ENCODE measurements around the gene AMPD3.

Gene AMPD3

DNA sequence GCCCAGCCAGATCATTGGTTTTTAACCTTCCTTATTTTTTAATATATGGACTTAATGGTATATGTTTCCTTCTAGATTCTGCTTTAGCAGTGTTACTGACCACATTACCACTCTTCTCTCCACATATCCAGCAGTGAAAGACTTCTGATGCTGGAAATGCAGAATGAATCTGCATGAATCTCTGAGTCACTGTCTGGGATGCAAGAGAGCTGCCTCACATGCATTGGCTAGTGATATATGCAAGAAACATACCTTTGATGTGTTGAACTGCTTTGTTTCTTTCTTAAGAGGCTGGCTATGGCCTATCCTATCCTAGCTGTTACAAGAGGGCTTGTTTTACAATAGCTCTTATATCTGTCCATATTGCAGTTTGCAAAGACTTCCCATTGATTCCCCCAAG is 16.6 kb upstream of the AMPD3 start:
- Histone ChIP-seq H3K4me3 (no peak overlapping the region), H3K27ac (no peak overlapping the region)
- TF ChIP-seq, protein P1, sequence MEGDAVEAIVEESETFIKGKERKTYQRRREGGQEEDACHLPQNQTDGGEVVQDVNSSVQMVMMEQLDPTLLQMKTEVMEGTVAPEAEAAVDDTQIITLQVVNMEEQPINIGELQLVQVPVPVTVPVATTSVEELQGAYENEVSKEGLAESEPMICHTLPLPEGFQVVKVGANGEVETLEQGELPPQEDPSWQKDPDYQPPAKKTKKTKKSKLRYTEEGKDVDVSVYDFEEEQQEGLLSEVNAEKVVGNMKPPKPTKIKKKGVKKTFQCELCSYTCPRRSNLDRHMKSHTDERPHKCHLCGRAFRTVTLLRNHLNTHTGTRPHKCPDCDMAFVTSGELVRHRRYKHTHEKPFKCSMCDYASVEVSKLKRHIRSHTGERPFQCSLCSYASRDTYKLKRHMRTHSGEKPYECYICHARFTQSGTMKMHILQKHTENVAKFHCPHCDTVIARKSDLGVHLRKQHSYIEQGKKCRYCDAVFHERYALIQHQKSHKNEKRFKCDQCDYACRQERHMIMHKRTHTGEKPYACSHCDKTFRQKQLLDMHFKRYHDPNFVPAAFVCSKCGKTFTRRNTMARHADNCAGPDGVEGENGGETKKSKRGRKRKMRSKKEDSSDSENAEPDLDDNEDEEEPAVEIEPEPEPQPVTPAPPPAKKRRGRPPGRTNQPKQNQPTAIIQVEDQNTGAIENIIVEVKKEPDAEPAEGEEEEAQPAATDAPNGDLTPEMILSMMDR (IDR thresholded peaks at IDR 0.05), result no peak
- DNase-seq (ENCODE audit: low spot score), result no peak

DNA sequence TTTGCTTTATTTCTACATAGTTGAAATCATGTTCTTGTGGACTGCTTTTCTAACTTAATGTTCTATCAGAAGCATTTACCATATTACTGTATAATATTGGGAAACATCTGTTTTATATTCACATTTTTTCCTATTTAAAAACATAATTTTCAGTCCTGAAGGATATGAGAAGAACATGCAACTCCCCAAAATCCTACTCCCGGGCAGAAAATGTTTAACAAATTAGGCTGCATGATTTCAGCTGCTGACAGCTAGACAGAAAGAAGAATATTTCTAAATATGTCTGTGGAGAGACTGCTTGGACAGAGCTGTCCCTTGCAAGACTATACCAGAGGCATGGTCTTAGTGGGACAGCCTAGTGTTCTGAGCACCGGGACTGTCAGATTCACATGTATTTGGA is 15.7 kb upstream of the AMPD3 start:
- Histone ChIP-seq H3K4me3 (no peak overlapping the region), H3K27ac (no peak overlapping the region)
- DNase-seq (ENCODE audit: low spot score), result no peak
- TF ChIP-seq, protein P1 (IDR thresholded peaks at IDR 0.05), result no peak

- no peak overlapping the region for H3K4me3 ChIP-seq
- H3K27ac ChIP-seq, result no peak overlapping the region
- DNase-seq (ENCODE audit: low spot score), result no peak
- TF ChIP-seq, protein P1 (IDR thresholded peaks at IDR 0.05), result no peak
Measured at GRCh38 chr11:10439924-10440323, 15.1 kb upstream of the AMPD3 start.

DNA sequence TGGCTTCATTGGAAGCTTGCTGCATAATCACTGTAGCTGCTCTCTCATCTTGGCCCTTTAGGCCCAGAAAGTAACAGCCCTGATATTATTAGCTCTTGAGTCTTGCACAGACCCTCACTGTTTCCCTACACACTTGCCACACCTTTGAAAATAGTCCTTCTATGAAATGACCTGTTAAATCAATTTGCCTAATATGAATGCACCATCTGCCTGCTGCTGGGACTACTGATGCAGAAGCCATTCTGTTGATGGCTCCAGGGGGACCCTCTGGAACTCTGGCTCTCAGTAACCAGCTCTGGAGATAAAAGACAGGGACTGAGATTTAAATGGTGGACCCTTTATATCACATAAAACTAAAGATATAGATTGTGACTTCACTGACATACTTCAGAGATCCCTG is 14.7 kb upstream of the AMPD3 start:
- TF ChIP-seq, protein P1 (IDR thresholded peaks at IDR 0.05), result no peak
- Histone ChIP-seq H3K4me3 (no peak overlapping the region), H3K27ac (no peak overlapping the region)
- DNase-seq (ENCODE audit: low spot score), result no peak

- H3K27ac ChIP-seq, result no peak overlapping the region
- TF ChIP-seq, protein P1 (IDR thresholded peaks at IDR 0.05), result no peak
- DNase-seq (ENCODE audit: low spot score), result no peak
- H3K4me3 ChIP-seq, result no peak overlapping the region
Measured at GRCh38 chr11:10441091-10441490, 14.0 kb upstream of the AMPD3 start.

DNA sequence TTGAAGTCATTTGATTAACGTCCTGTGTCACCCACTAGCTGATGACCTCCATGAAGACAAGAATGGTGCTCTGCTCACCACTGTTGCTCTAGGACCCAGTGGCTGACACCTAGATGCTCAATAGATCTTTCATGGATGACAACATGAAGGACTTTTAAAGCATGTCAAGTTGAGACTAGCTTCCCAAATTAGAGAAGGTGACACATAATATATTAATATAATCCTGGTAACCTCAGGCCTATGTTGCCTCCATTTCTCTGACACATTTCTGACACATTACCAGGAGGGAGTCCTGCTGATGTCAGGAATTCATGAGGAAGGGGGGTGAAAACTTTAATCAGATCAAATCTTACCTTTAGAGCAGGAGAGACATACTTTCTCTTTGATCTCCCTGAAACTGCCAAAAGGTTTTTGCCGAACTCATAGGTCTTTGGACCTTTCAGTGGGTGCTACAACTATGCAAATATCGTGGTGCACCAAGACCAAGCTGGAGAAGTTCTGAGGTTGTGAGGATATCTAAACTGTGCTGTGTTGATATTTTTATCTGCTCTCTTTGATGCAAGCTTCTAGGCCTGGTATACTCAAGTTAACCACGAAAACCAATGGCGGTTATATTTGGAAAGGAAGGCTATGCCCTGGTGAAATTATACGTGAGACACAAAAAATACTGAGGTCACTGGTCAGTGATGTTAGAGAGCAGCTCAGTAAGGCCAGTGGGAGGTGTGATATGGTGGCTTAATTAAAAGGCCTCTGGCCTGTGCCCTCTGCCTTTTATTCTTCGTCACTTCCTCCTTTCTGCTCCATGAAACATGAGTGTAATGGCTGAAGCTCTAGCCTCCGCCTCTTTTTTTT is 13.2 kb upstream of the AMPD3 start:
- H3K4me3 ChIP-seq, result no peak overlapping the region
- no peak for DNase-seq (ENCODE audit: low spot score)
- H3K27ac ChIP-seq, result no peak overlapping the region
- TF ChIP-seq, protein P1 (IDR thresholded peaks at IDR 0.05), result no peak

GRCh38 chr11:10443152-10443551 is 11.9 kb upstream of the AMPD3 start:
- no peak overlapping the region for H3K4me3 ChIP-seq
- no peak for DNase-seq (ENCODE audit: low spot score)
- TF ChIP-seq, protein P1 (IDR thresholded peaks at IDR 0.05), result no peak
- H3K27ac ChIP-seq, result no peak overlapping the region
